Stomach (tissue), 4 donors: Measurements from ENCODE around the gene CHRNA7.
"Not testable (repeated sequence)": the region's sequence is repeated elsewhere in the genome, so short reads cannot be mapped to it uniquely, and the experiment has no call there.

Experiments
- CTCF ChIP-seq, 7 experiments: fragments of 450-650 bp in 4 of 7; fragments of 200-600 bp in 3 of 7; sonication (generic) in 3 of 7; IDR thresholded peaks; one replicate each; pipeline ENCODE4 v1.5.1; 2016 to 2019; ENCODE audit warnings: antibody characterized with exemption in 7 of 7, control low read depth in 2 of 7, mild to moderate bottlenecking in 1 of 7
- EP300 ChIP-seq: sonication (generic); formaldehyde crosslinking; IDR thresholded peaks from one replicate; pipeline ENCODE4 v1.6.1; 2017; ENCODE audit warnings: antibody characterized with exemption
- POLR2A ChIP-seq, 4 donors: fragments of 450-650 bp; IDR thresholded peaks; one replicate each; pipeline ENCODE4 v1.6.1; 2016; ENCODE audit warnings: antibody characterized with exemption in 4 of 4, control low read depth in 2 of 4, mild to moderate bottlenecking in 1 of 4, moderate library complexity in 1 of 4
- POLR2AphosphoS5 ChIP-seq, 3 donors: sonication (generic); formaldehyde crosslinking; IDR thresholded peaks; one replicate each; pipeline ENCODE4 v1.6.1; 2016; ENCODE audit warnings: antibody characterized with exemption in 3 of 3

GRCh38 chr15:32166270-32166669 is 136.0 kb downstream of the CHRNA7 start:
- not testable (repeated sequence) for TF ChIP-seq CTCF (IDR thresholded peaks at IDR 0.05); POLR2A (IDR thresholded peaks at IDR 0.05); POLR2AphosphoS5 (IDR thresholded peaks at IDR 0.05); EP300
